GM06990 (cell line): ENCODE data around the gene PPARGC1A.

Experiments used
- DNase-seq: peaks from one replicate; pipeline ENCODE4 v3.0.0-alpha.2; 2011; ENCODE audit not compliant: insufficient read length; ENCODE audit errors: extremely low read depth
- H3K27me3 ChIP-seq: replicated peaks from 2 replicates; pipeline ENCODE4 v1.6.0; 2011; ENCODE audit warnings: low read length; ENCODE audit not compliant: control insufficient read depth, insufficient read depth
- H3K36me3 ChIP-seq: 2 replicates; pipeline ENCODE4 v1.5.1; 2011; ENCODE audit warnings: low read length; ENCODE audit not compliant: control insufficient read depth, insufficient read depth
- H3K4me3 ChIP-seq: replicated peaks from 2 replicates; pipeline ENCODE4 v1.5.1; 2011; ENCODE audit warnings: low read depth, mild to moderate bottlenecking, control low read depth, low read length
- TF ChIP-seq, protein P1 (sequence below): IDR thresholded peaks from 2 replicates; pipeline ENCODE4 v1.5.1; 2011; ENCODE audit warnings: low read length, control low read depth, mild to moderate bottlenecking, inconsistent platforms; ENCODE audit not compliant: insufficient read depth, poor library complexity, severe bottlenecking

The PPARGC1A gene

DNA sequence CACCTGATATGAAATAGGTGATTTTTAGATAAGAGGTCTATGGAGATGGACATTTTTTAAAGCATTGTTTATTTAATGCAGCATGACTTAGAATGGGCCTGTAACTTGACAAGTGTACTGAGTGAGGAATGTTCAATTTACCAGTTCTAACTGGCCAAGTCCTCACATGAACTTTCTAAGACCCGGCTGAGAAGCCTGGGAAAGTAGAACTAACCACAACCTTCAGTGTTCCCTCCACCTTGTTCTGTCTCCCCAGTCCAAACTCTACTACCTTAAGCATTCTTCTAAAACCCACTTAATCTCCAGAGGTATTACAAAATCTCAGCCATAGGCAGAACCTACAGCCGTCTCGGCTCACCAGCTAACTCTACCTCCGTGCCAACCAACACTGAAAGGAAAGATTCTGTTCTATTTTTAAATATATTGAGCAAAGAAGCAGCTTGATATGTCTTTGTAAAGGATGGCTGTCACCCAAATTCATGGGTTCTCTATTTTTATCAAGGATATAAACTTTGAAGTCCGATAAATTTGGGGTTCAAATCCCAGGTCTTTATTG, 6.8 kb downstream of the PPARGC1A start:
- DNase-seq, result no peak
- H3K4me3 ChIP-seq, result no peak overlapping the region
- TF ChIP-seq, protein P1, sequence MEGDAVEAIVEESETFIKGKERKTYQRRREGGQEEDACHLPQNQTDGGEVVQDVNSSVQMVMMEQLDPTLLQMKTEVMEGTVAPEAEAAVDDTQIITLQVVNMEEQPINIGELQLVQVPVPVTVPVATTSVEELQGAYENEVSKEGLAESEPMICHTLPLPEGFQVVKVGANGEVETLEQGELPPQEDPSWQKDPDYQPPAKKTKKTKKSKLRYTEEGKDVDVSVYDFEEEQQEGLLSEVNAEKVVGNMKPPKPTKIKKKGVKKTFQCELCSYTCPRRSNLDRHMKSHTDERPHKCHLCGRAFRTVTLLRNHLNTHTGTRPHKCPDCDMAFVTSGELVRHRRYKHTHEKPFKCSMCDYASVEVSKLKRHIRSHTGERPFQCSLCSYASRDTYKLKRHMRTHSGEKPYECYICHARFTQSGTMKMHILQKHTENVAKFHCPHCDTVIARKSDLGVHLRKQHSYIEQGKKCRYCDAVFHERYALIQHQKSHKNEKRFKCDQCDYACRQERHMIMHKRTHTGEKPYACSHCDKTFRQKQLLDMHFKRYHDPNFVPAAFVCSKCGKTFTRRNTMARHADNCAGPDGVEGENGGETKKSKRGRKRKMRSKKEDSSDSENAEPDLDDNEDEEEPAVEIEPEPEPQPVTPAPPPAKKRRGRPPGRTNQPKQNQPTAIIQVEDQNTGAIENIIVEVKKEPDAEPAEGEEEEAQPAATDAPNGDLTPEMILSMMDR, result no peak
- no peaks in the 10 kb centered on the region for H3K27me3 ChIP-seq
- H3K36me3 ChIP-seq, result no peaks in the 10 kb centered on the region

DNA sequence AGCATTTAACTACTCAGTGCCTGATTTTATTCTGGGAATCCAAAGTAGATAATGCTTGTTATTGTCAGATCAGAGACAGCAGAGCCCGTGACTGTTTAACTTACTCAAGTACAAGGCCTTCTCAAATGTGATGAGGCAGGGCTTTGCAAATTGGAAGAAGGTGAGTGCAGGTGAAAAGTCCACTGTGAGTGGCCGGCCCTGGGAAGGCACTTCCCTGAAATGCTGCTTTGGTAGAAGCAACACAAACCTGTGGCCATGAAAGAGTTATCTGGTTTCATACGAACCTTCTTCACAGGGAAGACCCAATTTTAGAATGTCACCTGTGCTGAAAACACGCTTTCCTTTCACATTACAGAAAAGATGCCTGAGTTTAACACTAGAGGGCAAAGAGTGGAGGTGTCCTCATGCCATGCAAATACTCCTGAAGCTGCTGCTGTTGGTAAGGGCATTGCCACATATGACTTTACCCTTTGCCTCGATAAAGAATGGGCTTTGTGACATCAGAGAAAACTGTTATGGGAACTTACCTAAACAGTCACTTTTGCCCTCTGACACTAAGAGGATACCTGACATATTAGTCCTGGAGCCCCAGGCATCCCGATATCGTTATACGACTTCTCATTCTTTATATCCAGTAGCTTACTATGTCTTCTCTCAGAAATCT, 8.0 kb downstream of the PPARGC1A start:
- no peak for DNase-seq
- TF ChIP-seq, protein P1, result no peak
- Histone ChIP-seq H3K4me3 (no peak overlapping the region), H3K27me3 (no peaks in the 10 kb centered on the region), H3K36me3 (no peaks in the 10 kb centered on the region)

DNA sequence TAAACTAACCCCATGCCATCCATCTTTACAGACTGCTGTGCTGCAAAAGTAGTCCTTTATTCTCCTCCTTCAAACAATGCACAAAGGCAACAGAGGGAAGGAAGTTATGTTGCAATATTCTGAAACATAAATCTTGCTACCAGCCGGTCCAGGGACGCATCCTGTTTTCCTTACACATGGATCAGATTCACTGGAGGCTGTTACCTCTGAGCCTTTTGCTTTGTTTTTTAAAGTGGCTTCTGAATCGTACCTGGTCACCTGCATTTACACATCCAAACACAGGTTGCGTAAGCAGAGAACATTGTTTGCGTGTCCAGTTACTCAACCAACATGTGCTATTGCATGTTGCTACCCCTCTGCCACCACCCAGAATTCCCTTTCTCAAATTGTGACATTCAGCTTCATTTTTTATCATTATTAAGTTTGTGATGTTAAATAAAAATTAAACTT, 8.8 kb downstream of the PPARGC1A start:
- no peak for DNase-seq
- H3K4me3 ChIP-seq, result no peak overlapping the region

DNA sequence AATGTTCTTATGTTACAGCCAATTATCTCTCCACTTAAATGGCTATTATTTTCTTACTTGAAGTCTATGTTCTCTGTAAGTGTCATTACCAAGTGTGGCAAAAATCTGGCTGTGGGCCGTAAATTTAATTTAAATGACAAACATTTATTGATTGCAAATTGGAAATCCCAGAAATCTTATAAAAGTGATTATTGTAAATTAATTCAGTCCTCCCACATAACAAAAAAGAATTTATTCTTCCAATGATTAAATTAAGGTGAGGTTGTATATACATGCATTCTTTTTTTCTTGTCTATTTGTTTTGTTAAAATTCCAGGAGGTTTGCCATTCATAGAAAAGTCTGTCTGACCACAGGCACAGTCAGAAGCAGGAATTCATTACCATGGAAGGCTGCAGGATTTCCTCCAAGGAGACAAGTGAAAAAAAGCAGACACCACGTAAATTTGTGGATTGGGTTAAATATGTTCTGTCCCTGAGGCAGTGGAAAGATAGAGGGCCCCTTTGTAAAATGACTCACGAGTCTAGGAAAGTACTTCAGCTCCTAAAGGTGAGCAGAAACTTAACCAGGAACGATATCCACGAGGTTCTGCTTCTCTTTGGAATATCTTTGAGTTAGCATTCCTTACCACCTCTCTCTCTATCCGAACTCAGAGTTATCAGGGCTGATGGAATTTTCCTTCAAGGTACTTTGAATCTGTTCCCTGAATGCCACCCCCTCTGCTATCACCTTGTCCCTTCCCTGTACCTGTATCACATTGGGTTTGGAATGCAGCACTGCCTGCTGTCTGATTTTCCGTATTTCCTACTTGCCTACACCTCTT, 10.7 kb downstream of the PPARGC1A start:
- Histone ChIP-seq H3K27me3 (no peaks in the 10 kb centered on the region), H3K4me3 (no peak overlapping the region), H3K36me3 (no peaks in the 10 kb centered on the region)
- TF ChIP-seq, protein P1, result no peak
- DNase-seq, result no peak

More for the DNA sequence above, 8.8 kb downstream of the PPARGC1A start:
- TF ChIP-seq, protein P1, result no peak
- no peaks in the 10 kb centered on the region for H3K36me3 ChIP-seq
- H3K27me3 ChIP-seq, result no peaks in the 10 kb centered on the region

DNA sequence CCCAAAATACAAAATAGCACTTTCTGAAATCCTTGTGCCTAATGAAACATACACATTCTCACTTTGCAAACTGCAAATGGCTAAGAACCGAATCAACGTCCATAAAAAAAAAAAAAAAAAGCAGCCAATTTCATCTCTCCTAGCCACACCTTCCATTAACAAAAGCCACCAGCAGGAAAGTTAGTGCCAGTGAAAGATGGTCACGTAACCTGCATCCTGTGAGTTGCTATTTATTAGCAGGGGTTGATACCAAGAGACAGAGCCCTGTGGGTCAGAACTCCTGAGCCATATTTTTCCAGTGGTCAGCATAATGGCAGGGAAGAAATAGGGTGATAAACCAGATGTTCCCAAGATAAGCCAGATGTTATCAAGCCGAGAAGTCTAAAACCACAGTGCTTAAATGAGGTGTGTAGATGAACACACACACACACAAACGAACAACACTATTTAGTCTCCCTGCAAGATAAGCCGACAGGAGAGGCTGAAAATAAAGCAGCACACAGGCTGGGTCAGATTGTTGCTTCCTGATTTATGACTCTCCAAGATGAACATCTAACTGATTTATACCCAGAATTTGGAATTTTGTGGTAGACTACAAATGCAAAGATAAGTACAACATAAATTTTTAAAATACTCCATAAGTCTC, 11.5 kb downstream of the PPARGC1A start:
- TF ChIP-seq, protein P1, result no peak
- no peak for DNase-seq
- Histone ChIP-seq H3K27me3 (no peaks in the 10 kb centered on the region), H3K36me3 (no peaks in the 10 kb centered on the region), H3K4me3 (no peak overlapping the region)
